ENCODE measurements around the gene CDC7. TPM values are rescaled to one million over a fixed set of nuclear protein-coding genes. Genes with fewer than 3 reads are reported as not detected.

The CDC7 gene
- total and polyA plus RNA-seq, 9 of the 15 experiments (the other 6 are each of a cell fraction or from before 2014, with no cell fraction given), result 22.3 to 66.8 (median 44.2) TPM

GRCh38 chr1:91500756-91501522, at the start of gene CDC7 (continued):
- no peak for TF ChIP-seq ZNF197 (CRISPR knock-in tag; IDR thresholded peaks at IDR 0.05; ENCODE audit: low read depth)
- TF ChIP-seq ATF2 (CRISPR knock-in tag; IDR thresholded peaks at IDR 0.05), result no peak
- TF ChIP-seq HES1 (IDR thresholded peaks at IDR 0.05; ENCODE audit: low read depth), result 0 out of 2 replicates have a peak, but pooled peaks have one; percentile 51
- TF ChIP-seq ZNF174 (CRISPR knock-in tag; IDR thresholded peaks at IDR 0.05), result no peak
- no peak for TF ChIP-seq ID3 (CRISPR knock-in tag; IDR thresholded peaks at IDR 0.05)
- TF ChIP-seq ID3 (tag; IDR thresholded peaks at IDR 0.05), result 0 out of 2 replicates have a peak, but pooled peaks have one; percentile 14
- no peak for TF ChIP-seq RHOXF2B (CRISPR knock-in tag; conservative IDR thresholded peaks at IDR 0.05)
- TF ChIP-seq MYNN (IDR thresholded peaks at IDR 0.05), result peak; percentile 77; the same call in 1 of the 2 replicates
- no peak for TF ChIP-seq MYNN (CRISPR knock-in tag; IDR thresholded peaks at IDR 0.05)
- TF ChIP-seq GTF2E2 (tag; IDR thresholded peaks at IDR 0.05), result peak; percentile 65; the same call in 1 of the 2 replicates
- peak; percentile 74 for TF ChIP-seq MAX (CRISPR knock-in tag; IDR thresholded peaks at IDR 0.05)
- no peak for TF ChIP-seq SRSF1 (IDR thresholded peaks at IDR 0.05; ENCODE audit: low read depth, low read length)
- peak; percentile 82 for TF ChIP-seq HNRNPLL (IDR thresholded peaks at IDR 0.05; ENCODE audit: low read depth, low read length, poor library complexity, severe bottlenecking)
- TF ChIP-seq LCOR (CRISPR knock-in tag; IDR thresholded peaks at IDR 0.05), result peak; percentile 61
- TF ChIP-seq ZBTB43 (CRISPR knock-in tag; IDR thresholded peaks at IDR 0.05), result 0 out of 2 replicates have a peak, but pooled peaks have one; percentile 12
- TF ChIP-seq TFAP4 (CRISPR knock-in tag; IDR thresholded peaks at IDR 0.05; ENCODE audit: borderline replicate concordance), result peak; percentile 72
- 0 out of 2 replicates have a peak, but pooled peaks have one; percentile 1 for TF ChIP-seq MAFG (tag; conservative IDR thresholded peaks at IDR 0.05)
- TF ChIP-seq POLR2AphosphoS2 (IDR thresholded peaks at IDR 0.05; ENCODE audit: low read length), result no peak
- TF ChIP-seq ZNF778 (CRISPR knock-in tag; IDR thresholded peaks at IDR 0.05), result no peak
